Epidermal melanocyte (primary cell): ENCODE data around the gene RAP1B.

Experiments used
- DNase-seq: peaks from one replicate; pipeline ENCODE4 v3.0.0; 2011; ENCODE audit warnings: low spot score; ENCODE audit not compliant: insufficient read length

Gene RAP1B

DNA sequence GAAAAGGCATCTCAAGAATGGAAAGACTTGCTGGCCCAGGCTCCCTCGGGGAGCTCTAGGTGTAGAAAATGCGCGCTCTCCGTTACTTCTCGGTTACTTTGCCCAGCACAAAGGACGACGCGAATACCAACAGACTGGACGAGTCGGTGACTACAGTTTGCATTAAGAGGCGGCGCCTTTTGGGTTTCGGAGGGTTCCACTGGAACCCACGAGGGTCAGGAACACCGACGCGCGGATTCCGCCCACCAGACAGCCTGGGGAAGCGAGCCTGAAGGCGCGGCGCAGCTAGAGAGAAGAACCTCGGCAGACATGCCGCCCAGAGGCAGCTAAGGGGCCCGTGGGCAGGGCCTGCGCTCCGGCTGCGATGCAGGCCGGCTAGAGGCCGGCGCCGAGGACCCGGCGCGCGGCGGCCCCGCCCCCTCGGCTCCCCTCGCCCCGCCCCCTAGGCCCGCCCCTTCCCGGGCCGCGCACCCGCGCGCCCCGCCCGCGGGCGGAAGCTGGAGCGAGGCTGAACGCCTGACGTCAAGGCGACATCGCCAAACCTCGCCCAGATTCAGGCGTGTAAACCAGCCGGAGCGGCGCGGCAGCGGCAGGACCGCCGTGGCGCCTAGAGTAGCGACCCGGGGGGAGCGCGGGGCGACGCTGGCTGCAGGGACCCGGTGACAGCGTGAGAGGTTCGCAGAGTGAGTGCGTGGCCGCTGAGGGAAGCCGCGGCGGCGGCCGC lies at the start of gene RAP1B:
Gene RAP1B, plus strand, starts transcription at position 530 of the 724 bp plus-strand sequence. CDS start 37,826 bp downstream, outside the sequence.
- peak; percentile 62 for DNase-seq

DNA sequence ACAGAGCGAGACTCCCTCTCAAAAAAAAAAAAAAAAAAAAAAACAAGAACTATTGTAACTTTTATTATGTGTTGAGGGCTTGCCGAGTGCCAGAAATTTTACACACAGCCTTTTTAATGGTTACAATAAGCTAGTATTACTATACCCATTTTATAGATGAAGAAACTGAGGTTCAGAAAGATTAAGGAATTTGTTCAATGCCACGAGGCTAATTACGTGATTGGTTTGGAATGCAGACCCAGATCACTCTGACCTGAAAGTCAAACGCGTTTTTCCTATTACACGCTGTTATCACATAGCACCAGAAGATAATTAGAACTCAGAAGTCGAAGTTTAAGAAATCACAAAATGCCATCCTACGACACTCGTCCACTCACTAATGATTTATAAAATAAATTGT lies 48.9 kb upstream of the RAP1B start:
- no peak for DNase-seq

DNA sequence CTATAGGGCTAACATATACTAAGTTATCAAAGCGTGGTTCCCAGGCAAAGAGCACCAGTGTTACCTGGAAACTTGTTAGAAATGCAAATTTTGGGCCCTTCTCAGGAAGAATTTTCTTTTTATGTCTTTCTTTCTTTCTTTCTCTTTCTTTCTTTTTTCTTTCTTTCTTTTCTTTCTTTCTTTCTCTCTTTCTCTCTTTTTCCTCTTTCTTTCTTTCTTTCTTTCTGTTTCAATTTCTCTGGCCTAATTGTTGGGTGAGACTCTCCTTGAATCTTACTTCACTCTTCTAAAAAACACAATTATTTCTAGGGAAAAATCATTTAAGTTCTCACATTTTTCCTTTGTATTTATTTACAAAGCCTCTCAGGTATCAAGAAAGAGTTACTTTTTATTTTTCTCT lies 46.5 kb upstream of the RAP1B start:
- no peak for DNase-seq

DNA sequence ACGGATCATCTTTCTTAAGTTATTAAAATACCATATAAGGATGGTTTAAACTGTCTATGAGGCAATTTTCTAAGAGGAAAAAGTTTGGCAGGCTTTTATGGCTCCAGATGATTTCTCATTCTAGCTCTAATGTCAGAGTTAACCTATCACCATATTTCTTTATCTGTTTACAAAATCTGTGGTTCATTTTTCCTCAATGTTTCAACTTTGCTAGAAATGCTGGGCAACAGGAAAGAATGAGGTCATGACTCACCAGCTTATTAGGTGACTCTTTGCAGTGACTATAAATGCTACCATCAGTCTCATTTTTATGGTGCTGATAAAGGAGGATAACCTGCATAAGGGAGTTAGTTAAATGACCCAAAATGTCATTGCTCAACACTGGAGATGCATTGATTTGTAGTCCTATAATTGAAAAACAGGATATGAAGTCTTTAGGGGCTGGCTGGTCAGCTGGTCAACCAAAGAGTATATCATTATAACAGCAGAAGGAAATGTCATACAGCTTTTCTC lies 45.3 kb upstream of the RAP1B start:
- no peak for DNase-seq

DNA sequence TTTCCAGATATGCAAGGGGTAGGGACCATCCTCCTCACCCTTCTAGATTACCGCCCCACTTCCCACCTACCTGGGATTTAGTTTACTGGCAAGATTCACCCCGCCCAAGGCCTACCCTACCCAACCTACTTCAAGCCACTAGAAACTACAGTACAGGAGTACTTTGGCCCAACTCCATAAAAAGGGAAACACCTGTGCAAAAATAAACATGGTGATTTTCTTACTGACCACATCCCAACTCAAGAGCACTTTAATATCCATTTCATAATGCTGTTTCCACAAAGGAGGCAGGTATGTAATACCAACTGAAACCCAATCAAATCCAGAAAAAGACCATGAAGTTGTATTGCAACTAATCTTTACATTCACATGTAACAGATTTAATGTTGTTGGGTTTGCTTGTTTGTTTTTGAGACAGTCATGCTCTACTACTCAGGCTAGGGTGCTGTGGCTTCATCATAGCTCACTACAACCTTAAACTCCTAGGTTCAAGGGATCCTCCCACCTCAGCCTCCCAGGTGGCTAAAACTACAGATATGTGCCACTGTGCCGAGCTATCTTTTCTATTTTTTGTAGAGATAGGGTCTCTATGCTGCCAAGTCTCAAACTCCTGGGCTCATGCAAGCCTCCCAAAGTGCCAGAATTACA lies 41.7 kb upstream of the RAP1B start:
- no peak for DNase-seq

DNA sequence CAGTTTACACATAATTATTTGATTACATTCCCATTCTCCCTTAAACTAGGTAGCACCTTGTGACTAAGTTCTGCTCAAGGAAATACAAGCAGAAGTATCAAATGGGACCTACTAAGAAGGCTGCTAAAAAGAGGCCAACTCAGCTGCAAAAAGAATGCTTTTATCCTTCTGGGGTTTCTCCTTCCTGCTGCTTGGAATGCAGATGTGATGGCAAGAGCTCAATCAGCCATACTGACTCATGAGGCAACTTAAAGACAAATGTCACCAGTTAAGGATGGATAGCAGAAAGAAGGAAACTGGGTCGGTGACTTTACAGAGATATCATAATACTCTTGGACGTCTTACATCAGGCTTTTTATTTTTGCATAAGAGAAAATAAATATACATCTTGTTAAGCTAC lies 38.0 kb upstream of the RAP1B start:
- no peak for DNase-seq

DNA sequence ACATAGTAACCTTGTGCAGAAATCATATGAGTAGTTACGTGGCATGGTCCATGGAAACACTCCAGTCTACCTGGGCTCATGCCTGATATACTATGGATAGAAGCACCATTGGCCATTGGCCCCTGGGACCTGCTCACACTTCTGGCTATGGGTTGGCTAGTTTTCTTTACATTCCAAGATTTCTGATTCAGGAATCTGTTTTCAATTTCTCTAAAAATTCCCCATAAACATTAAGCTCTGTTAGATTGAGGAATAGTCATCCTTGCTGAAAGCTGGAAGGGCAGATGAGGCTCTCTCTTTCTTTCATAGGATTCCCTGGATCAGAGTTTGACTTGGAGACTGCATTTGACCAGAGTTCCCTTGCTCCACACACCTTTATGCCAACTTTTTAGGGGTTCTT lies 37.3 kb upstream of the RAP1B start:
- no peak for DNase-seq

DNA sequence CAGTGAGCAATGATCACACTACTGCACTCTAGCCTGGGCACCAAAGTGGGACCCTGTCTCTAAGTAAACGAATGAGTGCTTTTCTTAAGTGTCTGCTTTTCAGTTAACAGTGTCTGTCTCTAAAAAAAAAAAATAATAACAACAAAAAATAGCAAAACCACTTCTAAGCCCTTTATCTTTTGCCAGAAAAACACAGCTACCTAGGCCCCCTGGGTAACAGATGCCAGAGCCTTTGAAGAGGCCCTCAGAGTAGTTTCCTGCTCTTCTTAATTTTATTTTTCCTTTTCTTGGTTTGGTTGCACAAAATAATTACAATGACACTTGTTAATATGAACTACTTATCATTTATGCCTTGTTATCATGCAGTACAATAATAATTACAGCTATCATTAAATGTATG lies 32.8 kb upstream of the RAP1B start:
- no peak for DNase-seq

DNA sequence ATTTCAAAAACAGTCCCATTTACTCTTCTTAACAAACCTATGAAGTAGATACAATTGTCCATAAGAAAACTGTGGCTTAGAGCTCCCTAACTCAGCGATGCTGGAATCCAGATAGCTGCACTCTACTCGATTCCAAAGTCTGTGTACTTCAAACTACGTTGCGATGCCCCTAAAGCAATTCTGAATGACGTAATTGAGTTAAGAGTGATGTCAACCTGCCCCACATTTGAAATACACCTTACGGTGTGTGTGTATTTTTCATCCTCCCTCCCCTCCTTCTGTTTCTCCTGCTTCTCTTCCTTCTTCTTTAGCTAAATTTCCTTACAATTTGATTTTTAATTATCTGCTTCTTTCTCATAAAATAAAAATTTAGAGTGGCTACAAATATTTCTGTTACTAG lies 31.9 kb upstream of the RAP1B start:
- no peak for DNase-seq

DNA sequence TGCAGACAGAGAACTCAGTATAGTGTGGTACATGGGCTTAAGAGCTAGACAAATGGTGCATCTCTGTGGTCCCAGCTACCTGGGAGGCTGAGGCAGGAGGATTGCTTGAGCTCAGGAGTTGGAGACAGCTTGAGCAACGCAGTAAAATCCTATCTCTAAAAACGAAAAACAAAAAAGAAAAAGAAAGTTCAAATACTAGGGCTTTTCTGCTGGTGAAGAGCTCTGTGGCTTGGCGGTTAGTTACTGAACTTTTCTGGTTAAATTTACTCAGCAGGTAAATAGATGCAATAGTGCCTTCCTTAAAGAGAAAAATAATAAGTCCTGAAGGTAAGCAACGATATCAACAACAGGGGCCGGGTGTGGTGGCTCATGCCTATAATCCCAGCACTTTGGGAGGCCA lies 31.4 kb upstream of the RAP1B start:
- no peak for DNase-seq

DNA sequence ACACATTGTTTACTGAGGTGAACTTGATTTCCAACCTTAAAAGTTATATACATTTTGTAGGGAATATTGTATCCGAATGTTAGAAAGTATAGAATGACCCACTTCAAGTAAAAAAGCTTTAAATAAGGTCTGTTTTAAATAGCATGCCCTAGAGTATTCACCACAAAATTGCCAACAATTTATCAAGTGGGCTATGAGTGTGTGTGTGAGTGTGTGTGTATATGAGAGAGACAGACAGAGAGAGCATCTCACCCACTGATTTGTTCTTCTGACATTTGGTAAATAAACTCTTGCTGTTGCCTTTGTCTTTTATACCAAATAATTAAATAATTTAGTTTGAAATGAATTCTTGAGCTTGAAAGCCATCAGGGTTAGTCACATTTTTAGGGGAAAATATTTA lies 29.8 kb upstream of the RAP1B start:
- no peak for DNase-seq

DNA sequence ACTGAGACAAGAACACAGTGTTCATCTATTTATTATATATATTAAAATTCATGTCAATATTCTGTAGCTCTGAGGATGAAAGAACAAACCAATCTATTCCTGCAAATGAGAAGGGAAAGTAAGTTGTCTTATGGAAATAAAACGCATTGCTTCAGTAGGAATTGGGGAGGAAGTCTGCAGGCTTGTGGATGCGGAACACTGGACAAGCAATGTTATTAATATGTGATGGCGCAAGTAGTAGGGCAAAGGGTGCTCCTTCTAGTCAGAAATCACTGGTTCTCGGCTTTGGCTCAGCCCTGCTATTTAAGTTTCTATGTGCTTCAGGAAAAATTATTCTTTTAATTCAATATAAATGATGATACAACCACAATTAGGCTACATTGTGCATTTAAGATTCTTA lies 28.8 kb upstream of the RAP1B start:
- no peak for DNase-seq

DNA sequence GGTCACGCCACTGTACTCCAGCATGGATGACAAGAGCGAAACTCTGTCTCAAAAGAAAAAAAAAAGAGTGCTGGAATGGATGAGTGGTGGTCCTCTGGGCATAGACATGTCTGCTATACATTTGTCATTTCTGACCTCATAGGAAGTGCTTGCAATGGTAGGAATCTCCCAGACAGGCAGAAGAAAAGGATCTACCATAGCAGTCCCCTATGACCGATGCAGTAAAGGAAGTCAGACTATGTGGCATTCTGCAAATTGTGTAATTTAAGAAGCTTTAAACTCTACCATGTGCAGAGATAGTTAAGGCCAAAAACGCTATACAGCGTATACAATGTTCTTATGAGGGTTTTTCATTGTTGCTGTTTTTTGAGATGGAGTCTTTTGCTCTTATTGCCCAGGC lies 24.7 kb upstream of the RAP1B start:
- DNase-seq = no peak

DNA sequence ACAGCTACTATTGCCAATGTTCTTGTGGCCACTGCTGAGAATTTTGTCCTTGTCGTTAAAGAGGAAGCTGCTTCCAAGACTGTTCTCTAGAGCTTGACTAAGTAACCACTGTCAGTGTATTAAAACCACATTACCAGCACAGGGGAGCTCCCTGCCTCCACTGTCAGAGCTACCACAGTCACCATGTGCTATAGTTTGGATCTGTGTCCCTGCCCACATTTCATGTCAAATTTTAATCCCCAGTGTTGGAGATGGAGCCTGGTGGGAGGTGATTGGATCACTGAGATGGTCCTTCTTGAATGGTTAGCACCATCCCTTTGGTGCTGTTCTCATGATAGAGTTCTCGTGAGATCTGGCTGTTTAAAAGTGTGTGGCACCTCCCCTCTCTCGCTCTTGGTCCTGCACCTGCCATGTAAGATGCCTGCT lies 23.2 kb upstream of the RAP1B start:
- DNase-seq = no peak

DNA sequence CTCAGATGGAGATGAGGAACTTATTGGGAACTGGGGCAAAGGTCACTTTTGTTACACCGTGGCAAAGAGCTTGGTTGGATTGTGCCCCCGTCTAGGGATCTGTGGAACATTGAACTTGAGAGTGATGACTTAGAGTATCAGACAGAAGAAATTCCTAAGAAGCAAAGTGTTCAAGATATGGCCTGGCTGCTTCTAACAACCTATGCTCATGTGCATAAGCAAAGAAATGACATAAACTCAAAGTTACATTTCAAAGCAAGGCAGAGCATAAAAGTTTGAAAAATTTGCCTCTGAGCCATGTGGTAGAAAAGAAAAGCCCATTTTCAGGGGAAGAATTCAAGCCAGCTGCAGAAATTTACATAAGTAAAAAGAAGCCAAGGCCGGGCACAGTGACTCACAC lies 21.5 kb upstream of the RAP1B start:
- no peak for DNase-seq

DNA sequence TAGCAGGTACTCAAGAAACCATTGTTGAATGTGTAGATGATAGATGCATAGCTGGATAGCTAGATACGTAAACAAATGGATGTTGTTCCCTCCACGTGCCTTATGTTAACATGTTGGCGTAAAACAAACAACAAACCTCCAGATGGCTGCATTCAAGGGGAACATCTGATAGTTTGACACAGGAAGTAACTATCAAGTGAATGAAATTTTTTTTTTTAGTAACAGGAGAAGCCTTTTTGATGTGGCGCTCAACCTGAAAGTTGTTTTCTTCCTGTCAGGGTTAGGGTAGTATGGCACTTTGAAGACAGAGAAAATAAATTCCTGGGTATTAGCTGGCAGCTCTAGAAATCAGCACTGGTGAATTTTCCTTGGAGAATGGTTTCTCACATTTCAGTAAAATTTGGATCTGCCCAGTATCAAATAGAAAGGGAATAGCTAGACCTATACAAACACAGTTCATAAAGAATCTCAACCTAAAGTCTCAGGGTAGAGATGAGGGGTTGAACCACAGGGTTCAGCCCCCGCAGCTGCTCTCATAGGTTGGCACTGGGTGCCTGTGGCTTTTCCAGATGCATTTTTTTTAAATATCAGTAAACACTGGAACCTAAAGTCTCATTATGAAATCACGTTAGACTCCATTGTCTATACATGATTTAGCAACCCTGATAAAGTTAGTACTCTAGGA lies 18.8 kb upstream of the RAP1B start:
- DNase-seq = no peak

DNA sequence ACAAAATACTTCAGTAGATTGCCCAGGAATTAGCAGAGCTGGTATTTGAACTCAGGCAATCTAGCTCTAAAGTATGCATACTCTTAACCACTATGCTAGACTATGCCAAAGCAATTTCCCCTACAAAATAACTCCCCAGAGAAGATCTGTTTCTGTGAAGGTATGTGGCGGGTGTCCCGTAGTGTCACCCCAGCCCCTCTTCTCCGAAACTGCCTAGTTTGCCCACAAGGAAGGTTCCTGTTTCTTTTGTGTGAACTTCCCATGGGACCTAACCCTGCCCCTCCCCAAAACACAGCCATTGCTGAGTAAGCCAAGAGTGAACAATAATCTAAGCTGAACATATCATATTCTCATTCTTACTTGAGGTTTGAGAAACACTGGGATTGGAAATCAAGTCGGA lies 15.5 kb upstream of the RAP1B start:
- no peak for DNase-seq

DNA sequence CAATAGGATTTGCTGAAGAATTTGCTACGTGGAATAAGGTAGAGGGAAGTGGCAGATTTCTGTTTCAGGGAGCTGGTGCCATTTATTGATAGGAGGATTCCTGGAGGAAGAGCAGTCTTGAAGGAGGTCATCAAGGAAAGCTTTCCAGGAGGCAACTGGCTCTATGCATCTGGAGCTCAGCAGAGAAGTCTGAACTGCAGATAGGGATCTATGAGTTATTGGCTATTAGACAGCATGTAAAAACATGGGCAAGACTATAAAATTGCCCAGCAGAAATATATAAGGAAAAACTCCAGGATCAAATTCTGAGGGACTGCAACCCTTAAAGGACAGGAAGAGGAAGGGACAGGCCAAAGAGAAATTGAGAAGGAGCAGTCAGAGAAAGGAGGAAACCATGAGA lies 8.9 kb upstream of the RAP1B start:
- no peak for DNase-seq

DNA sequence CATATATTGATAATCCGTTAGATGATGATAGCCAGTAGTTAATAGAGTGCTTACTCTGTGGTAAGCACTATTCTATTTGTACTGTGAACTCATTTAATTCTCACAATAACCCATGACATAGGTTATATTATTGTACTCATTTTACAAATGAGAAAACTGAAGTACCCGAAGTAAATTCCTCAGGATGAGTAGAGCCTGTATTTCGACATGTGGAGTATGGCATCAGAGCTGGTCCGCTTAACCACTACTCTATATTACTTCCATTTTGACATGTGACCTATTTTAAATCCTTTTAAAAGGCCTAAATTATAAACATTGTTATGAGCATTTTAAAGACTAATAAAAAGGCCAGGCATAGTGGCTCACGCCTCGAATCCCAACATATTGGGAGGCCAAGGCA lies 8.0 kb upstream of the RAP1B start:
- no peak for DNase-seq

DNA sequence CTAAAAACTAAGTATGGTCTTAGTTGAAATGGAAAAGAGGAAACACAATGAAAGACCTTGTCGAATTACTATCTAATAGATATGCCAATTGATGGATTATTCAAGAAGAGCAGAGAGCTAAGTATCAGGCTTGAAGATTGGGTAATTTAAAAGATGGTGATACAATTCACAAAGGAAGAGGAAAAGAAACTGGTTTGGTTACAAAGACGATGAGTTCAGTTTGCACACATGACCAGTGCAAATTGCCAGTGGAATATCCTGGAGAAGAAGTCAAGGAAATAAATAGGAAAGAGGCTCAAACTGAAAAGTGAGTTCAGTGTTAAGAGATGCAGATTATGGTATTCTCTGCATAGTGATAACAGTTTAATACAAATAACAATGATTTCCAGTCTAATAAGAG lies 2.5 kb upstream of the RAP1B start:
- DNase-seq = no peak

DNA sequence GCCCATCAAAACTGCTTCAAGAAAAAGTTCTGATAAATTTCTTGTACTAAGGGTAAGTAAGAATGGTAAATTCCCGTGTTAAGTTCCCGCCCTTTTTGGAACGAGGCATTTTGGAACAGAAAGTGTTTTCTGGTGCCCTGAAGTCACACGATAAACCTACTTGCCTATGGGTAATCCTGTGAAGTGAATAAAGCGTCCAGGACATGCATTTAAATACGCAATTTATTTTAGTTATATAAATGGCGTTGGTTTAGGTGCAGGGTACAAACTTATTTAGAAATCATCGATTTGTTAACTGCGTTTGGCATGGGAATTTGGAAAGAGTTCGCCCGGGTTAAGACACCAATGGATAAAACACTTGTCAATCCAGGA lies 715 bp upstream of the RAP1B start:
- DNase-seq = no peak

DNA sequence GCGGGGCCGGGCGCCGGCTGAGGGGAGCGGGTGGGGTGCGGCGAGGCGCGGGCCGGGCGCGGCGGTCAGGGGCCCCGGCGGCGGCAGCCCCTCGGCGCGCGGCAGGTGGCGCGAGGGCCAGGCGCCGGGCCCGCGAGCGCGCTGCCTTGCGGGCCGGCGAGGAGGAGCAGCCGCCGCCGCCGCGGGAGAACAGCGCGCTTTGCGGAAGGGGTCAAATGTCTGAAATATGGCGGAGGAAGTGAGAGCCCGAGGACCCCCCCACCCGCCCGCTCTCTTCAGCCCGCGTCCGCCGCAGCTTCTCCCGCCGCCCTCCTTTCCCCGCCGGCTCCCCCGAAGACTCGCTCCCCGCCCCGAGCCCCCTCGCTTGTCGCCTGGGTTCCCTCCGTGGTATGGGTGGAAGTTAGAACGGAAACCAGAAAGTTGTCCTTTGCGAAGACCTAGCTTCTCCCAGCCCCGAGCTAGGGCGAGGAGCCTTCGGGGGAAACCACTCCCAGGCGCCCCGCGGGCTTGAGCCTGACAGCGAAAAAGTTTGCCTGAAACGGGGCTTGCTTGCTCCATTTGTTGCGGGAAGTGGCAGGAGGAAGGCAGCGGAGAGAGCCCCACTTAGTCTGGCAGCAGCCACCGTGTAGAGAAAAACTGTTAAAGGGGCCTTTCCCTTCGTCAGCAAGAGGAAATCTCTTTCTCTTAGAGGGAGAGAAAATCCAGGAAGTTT lies 551 bp downstream of the RAP1B start:
- DNase-seq = no peak
